ENCODE results near the gene PHC1. TPM values are rescaled to one million over a fixed set of nuclear protein-coding genes. Genes with fewer than 3 reads are reported as not detected.

Gene PHC1
- 18.4 and 26.7 TPM in 2 replicates for total RNA-seq

DNA sequence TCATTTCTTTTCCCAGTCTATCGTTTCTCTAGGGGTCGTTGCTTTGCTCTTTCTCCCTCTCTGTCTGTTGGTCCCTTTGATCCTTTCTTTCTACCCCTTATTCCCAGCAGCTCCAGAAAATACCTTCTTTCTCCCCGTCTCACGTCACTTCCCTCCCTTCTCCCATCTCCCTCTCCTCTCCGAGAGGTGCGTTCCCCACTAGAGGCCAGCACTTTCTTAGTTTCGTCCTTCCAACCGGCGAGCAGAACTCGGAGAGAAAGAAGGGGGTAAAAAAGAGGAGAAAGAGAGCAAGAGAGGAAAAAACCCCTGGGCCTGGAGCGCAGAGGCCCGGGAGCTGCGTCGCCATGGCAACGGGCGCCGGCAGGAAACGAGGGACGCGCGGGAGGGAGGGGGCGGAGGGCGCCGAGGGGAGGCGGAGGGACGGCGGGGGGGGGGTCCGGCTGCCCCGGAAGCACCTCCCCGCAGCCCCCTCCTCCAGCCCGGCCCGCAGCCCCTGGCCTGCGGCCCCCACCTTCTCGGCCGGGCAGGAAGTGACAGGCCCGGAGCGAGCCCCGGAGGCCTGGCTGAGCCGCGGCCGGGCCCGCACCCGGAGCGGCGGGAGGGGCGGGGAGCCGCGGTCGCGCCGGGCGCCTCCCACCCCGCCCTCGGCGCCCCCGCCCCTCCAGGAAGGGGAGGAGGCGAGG lies at the start of gene PHC1:
PHC1 (plus strand) TSS at position 477 of the 683 bp plus-strand sequence. CDS start 3,169 bp downstream, outside the sequence.

DNA sequence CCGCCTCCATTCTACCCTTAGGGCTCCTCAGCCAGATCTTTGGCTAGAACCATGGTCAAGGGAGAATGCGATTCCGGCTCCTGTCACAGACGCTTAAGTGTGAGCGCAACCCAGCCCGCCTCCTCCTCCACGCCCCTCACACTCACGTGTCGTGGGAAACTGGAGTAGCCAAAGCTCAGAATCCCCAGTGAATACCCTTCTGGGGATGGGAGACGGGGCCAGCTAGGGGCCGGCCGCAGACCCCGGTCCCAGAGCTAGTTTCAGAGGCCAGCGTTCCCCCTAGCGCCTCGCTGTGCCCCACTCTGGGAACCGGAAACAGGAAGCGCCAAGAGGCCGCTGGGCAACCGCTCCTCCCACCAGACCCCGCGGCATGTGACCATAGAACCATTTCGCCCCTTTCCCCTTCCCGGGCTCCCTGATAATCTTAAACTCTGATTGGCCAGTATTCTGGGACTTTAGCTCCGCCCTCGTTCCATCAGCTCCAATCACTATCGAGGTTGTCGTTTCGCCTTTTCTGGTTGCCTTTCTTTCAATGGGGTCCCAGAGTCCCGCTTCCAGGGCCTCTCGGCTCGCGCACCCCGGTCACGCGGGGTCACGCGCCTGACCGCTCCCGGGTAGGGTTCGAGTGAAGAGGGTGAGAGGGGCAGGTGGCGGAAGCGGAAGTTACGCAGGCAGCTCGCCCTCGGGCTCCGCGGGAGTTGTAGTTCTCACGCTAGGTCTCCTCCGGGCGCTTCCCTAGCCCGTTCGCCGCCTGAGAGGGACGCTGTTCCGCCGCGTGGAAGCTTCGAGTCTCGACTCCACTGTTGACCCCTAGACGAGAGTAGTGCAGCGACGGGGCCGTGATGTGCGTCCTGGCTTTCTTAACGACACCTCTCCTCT lies 35.3 kb downstream of the PHC1 start, which contains the start of gene M6PR:
M6PR (minus strand) TSS at position 304 of the 879 bp plus-strand sequence. CDS start 3,241 bp downstream, outside the sequence.

DNA sequence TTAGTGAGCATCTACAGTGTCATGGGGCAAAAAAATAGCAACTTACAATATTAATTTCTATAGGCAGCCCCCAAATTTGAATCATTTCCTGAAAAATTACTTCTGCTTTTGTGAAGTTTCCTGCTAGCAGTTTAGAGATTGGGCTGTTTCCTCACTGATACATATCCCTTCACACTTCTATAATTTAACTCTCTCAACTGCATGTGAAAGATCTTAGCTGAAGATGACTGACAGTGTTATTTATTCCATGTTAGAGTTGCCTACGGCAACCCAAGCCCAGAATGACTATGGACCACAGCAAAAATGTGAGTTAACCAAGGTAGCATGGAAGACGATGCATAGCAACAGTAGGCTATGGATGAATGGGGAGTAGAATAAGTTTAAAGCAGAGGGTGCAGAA lies 75.1 kb downstream of the PHC1 start, which contains the start of gene KLRG1:
KLRG1 (plus strand) TSS at position 134 of the 400 bp plus-strand sequence; CDS start at position 224, 90 bp downstream.

Other genes starting within 250 kb of the PHC1 start
- gene RIMKLB, start 216.5 kb upstream of the PHC1 start, total RNA-seq, result 12.7 and 12.9 TPM in 2 replicates
- gene A2ML1, start 91.9 kb upstream of the PHC1 start, total RNA-seq, result not detected in 2 replicates
- gene M6PR, start 35.1 kb downstream of the PHC1 start, total RNA-seq, result 66.5 and 128 TPM in 2 replicates
- gene KLRG1, start 75.0 kb downstream of the PHC1 start, total RNA-seq, result 0.26 and 1.3 TPM in 2 replicates
- 14.6 and 19.0 TPM in 2 replicates for gene A2M, start 201.4 kb downstream of the PHC1 start, total RNA-seq